H9 (cell line): ENCODE data around the gene CAPN12. TPM values are rescaled to one million over a fixed set of nuclear protein-coding genes. Genes with fewer than 3 reads are reported as not detected.
A peak's percentile ranks its signal among the peaks of the same experiment; 100 is the strongest.

Experiments used
- DNase-seq: peaks from one replicate; pipeline ENCODE4 v3.0.0-alpha.2; 2017
- H2AFZ ChIP-seq: one replicate; pipeline ENCODE4 v1.6.1; 2013; ENCODE audit warnings: mild to moderate bottlenecking, low read length, control low read depth, moderate library complexity
- H2AK5ac ChIP-seq: 2 replicates; pipeline ENCODE4 v1.6.1; 2013; ENCODE audit warnings: low read length, control low read depth, mixed read lengths; ENCODE audit not compliant: insufficient read length
- H2BK120ac ChIP-seq: one replicate; pipeline ENCODE4 v1.6.1; 2013; ENCODE audit warnings: low read depth, mild to moderate bottlenecking, low read length, control low read depth, inconsistent platforms; ENCODE audit not compliant: poor library complexity, severe bottlenecking
- H2BK12ac ChIP-seq: 2 replicates; pipeline ENCODE4 v1.6.1; 2013; ENCODE audit warnings: low read length, control low read depth, mixed read lengths, low read depth; ENCODE audit not compliant: insufficient read length
- H2BK15ac ChIP-seq: 2 replicates; pipeline ENCODE4 v1.6.1; 2013; ENCODE audit warnings: low read depth, low read length, control low read depth
- H2BK20ac ChIP-seq: one replicate; pipeline ENCODE4 v1.6.1; 2013; ENCODE audit warnings: low read depth, mild to moderate bottlenecking, low read length, control low read depth, inconsistent platforms; ENCODE audit not compliant: poor library complexity, severe bottlenecking
- H2BK5ac ChIP-seq: 2 replicates; pipeline ENCODE4 v1.6.1; 2013; ENCODE audit warnings: low read length, control low read depth, mixed read lengths; ENCODE audit not compliant: insufficient read length
- H3K14ac ChIP-seq: 2 replicates; pipeline ENCODE4 v1.6.1; 2013; ENCODE audit warnings: low read length, control low read depth; ENCODE audit not compliant: insufficient read depth
- H3K18ac ChIP-seq: 2 replicates; pipeline ENCODE4 v1.6.1; 2013; ENCODE audit warnings: low read depth, mild to moderate bottlenecking, mixed read lengths, low read length, control low read depth; ENCODE audit not compliant: insufficient read length
- H3K23ac ChIP-seq: 2 replicates; pipeline ENCODE4 v1.6.1; 2013; ENCODE audit warnings: low read length, control low read depth, mixed read lengths, low read depth; ENCODE audit not compliant: insufficient read length
- H3K23me2 ChIP-seq: 2 replicates; pipeline ENCODE4 v1.6.1; 2013; ENCODE audit warnings: low read depth, mild to moderate bottlenecking, mixed read lengths, low read length, control low read depth; ENCODE audit not compliant: insufficient read length, poor library complexity, severe bottlenecking
- H3K27ac ChIP-seq: 2 replicates; pipeline ENCODE4 v1.5.1; 2013; ENCODE audit warnings: low read length, control low read depth, mixed read lengths, low read depth; ENCODE audit not compliant: insufficient read length
- H3K27me3 ChIP-seq: 2 replicates; pipeline ENCODE4 v1.6.1; 2013; ENCODE audit warnings: low read length, control low read depth, inconsistent platforms; ENCODE audit not compliant: insufficient read depth
- H3K4ac ChIP-seq: 2 replicates; pipeline ENCODE4 v1.6.1; 2013; ENCODE audit warnings: low read depth, mild to moderate bottlenecking, control low read depth, inconsistent platforms, low read length, moderate library complexity
- H3K4me1 ChIP-seq: 2 replicates; pipeline ENCODE4 v1.6.1; 2013; ENCODE audit warnings: low read length, control low read depth, inconsistent platforms; ENCODE audit not compliant: insufficient read depth
- H3K4me2 ChIP-seq: 2 replicates; pipeline ENCODE4 v1.6.1; 2013; ENCODE audit warnings: low read length, control low read depth, mixed read lengths; ENCODE audit not compliant: insufficient read length, insufficient read depth
- H3K56ac ChIP-seq: 2 replicates; pipeline ENCODE4 v1.6.1; 2013; ENCODE audit warnings: low read depth, mild to moderate bottlenecking, mixed read lengths, low read length, control low read depth; ENCODE audit not compliant: insufficient read length
- H3K79me1 ChIP-seq: 2 replicates; pipeline ENCODE4 v1.6.1; 2013; ENCODE audit warnings: low read depth, mild to moderate bottlenecking, moderate library complexity, low read length, control low read depth, inconsistent platforms; ENCODE audit not compliant: insufficient read depth, poor library complexity, severe bottlenecking
- H3K79me2 ChIP-seq: 2 replicates; pipeline ENCODE4 v1.6.1; 2013; ENCODE audit warnings: low read length, control low read depth, inconsistent platforms; ENCODE audit not compliant: insufficient read depth
- H3K9ac ChIP-seq: 2 replicates; pipeline ENCODE4 v1.6.1; 2013; ENCODE audit warnings: low read length, control low read depth, mixed read lengths; ENCODE audit not compliant: insufficient read length; ENCODE audit errors: extremely low read depth
- H3K9me3 ChIP-seq: one replicate; pipeline ENCODE4 v1.6.1; 2013; ENCODE audit warnings: low read depth, low read length, inconsistent platforms; ENCODE audit not compliant: control insufficient read depth
- H3T11ph ChIP-seq: one replicate; pipeline ENCODE4 v1.6.1; 2013; ENCODE audit warnings: mild to moderate bottlenecking, low read length, control low read depth, inconsistent platforms
- H4K20me1 ChIP-seq: one replicate; pipeline ENCODE4 v1.6.1; 2013; ENCODE audit not compliant: control insufficient read depth, insufficient read length, insufficient read depth
- H4K5ac ChIP-seq: 2 replicates; pipeline ENCODE4 v1.6.1; 2013; ENCODE audit warnings: low read depth, mild to moderate bottlenecking, mixed read lengths, low read length, control low read depth; ENCODE audit not compliant: insufficient read length
- H4K8ac ChIP-seq: replicated peaks from 2 replicates; pipeline ENCODE4 v1.6.1; 2013; ENCODE audit warnings: low read length, control low read depth, mixed read lengths, low read depth; ENCODE audit not compliant: insufficient read length
- H4K91ac ChIP-seq: 2 replicates; pipeline ENCODE4 v1.6.1; 2013; ENCODE audit warnings: low read depth, mild to moderate bottlenecking, moderate library complexity, mixed read lengths, low read length, control low read depth; ENCODE audit not compliant: insufficient read length
- H3K27ac Mint-ChIP-seq, 3 experiments: 2 replicates in 2 of 3; 3 replicates in 1 of 3; pipeline ENCODE4 v1.8.0; 2020 to 2021; ENCODE audit warnings: mixed read lengths in 3 of 3, mild to moderate bottlenecking in 1 of 3, moderate library complexity in 1 of 3
- H3K27me3 Mint-ChIP-seq: 2 replicates; pipeline ENCODE4 v1.8.0; 2021; ENCODE audit warnings: low read depth, mild to moderate bottlenecking, moderate library complexity, mixed read lengths
- H3K36me3 Mint-ChIP-seq, 3 experiments: 2 replicates in 2 of 3; 3 replicates in 1 of 3; pipeline ENCODE4 v1.8.0; 2020 to 2021; ENCODE audit warnings: low read depth in 3 of 3, mixed read lengths in 3 of 3; ENCODE audit not compliant: insufficient read depth in 1 of 3
- H3K4me1 Mint-ChIP-seq, 2 experiments: 2 replicates each; pipeline ENCODE4 v1.8.0; 2020; ENCODE audit warnings: mixed read lengths in 2 of 2
- H3K4me3 Mint-ChIP-seq, 2 experiments: 2 replicates in 1 of 2; 3 replicates in 1 of 2; pipeline ENCODE4 v1.8.0; 2020 to 2021; ENCODE audit warnings: mild to moderate bottlenecking in 2 of 2, mixed read lengths in 2 of 2, moderate library complexity in 1 of 2
- H3K9me3 Mint-ChIP-seq, 2 experiments: 2 replicates in 1 of 2; 3 replicates in 1 of 2; pipeline ENCODE4 v1.8.0; 2020; ENCODE audit warnings: mild to moderate bottlenecking in 2 of 2, mixed read lengths in 2 of 2, moderate library complexity in 1 of 2
- WGBS: extraction: QIAGEN DNeasy Blood & Tissue Kit; methylation state at CpG from one replicate; pipeline ENCODE4 v1.1.7; 2013; ENCODE audit warnings: missing lambda C conversion rate, low lambda C conversion rate, mixed read lengths; ENCODE audit not compliant: insufficient read length; ENCODE audit errors: extremely low coverage; 5-methylcytosine and 5-hydroxymethylcytosine counted together
- total RNA-seq: library from RNA; stranded (reverse); gene quantifications from 2 replicates; pipeline ENCODE4 v1.2.1, GENCODE V29; 2021
- TF ChIP-seq, protein P1 (sequence below): fragments of 200-600 bp; sonication (generic); conservative IDR thresholded peaks from 3 replicates; pipeline ENCODE4 v1.8.0; 2021; ENCODE audit warnings: antibody characterized with exemption, mild to moderate bottlenecking

Gene CAPN12
- total RNA-seq, 1 experiment from 2014 or later: 10.5 TPM

DNA sequence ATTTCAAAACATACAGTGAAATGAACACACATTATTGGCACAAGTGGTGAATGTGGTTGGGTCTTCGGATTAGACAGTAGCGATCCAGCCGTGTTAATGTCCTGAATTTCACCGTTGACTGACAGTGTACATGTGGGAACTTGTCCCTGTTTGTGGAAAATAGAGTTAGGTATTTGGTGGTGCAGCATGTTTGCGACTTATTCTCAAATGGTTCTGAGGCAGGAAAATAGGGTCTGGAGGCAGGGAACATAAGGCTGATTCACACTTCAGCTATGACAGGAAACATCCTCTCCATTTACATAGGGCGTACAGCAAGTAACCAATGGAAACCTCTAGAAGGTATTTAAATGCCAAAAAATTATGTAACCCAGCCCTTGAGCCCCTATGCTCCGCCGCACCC, 48.9 kb upstream of the CAPN12 start:
- no peak overlapping the region for H4K5ac ChIP-seq
- H2BK5ac ChIP-seq: no peak overlapping the region
- no peak overlapping the region for H3K4ac ChIP-seq
- no peak overlapping the region for H2BK120ac ChIP-seq
- 0 out of 2 replicates have a peak, but pooled peaks cover 3% of the 10 kb centered on the region for H3K4me1 ChIP-seq
- H3K9ac ChIP-seq: no peak overlapping the region
- no peak overlapping the region for H2AFZ ChIP-seq
- Mint-ChIP-seq H3K27ac (no peak overlapping the region; a peak in 1 of 7 replicates), H3K9me3 (peaks cover 0 to 5% of the 10 kb centered on the region in 2 experiments; a peak in 3 of 5 replicates), H3K4me3 (peak overlapping the region in 1 of 2 experiments; percentile 10; a peak in 1 of 5 replicates), H3K27me3 (peaks cover 2% of the 10 kb centered on the region; the same call in 1 of the 2 replicates), H3K4me1 (peaks cover 9% of the 10 kb centered on the region in 2 experiments), H3K36me3 (no peaks in the 10 kb centered on the region)
- H3K18ac ChIP-seq: no peak overlapping the region
- no peaks in the 10 kb centered on the region for H4K20me1 ChIP-seq
- no peak overlapping the region for H3T11ph ChIP-seq
- no peaks in the 10 kb centered on the region for H3K79me2 ChIP-seq
- H3K23me2 ChIP-seq: no peaks in the 10 kb centered on the region
- no peak for DNase-seq
- no peaks in the 10 kb centered on the region for H3K79me1 ChIP-seq
- no peak overlapping the region for H3K4me2 ChIP-seq
- H3K23ac ChIP-seq: no peak overlapping the region
- H3K9me3 ChIP-seq: no peaks in the 10 kb centered on the region
- H3K27me3 ChIP-seq: no peaks in the 10 kb centered on the region
- TF ChIP-seq, protein P1, sequence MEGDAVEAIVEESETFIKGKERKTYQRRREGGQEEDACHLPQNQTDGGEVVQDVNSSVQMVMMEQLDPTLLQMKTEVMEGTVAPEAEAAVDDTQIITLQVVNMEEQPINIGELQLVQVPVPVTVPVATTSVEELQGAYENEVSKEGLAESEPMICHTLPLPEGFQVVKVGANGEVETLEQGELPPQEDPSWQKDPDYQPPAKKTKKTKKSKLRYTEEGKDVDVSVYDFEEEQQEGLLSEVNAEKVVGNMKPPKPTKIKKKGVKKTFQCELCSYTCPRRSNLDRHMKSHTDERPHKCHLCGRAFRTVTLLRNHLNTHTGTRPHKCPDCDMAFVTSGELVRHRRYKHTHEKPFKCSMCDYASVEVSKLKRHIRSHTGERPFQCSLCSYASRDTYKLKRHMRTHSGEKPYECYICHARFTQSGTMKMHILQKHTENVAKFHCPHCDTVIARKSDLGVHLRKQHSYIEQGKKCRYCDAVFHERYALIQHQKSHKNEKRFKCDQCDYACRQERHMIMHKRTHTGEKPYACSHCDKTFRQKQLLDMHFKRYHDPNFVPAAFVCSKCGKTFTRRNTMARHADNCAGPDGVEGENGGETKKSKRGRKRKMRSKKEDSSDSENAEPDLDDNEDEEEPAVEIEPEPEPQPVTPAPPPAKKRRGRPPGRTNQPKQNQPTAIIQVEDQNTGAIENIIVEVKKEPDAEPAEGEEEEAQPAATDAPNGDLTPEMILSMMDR: no peak
- no peak overlapping the region for H3K56ac ChIP-seq
- H2BK12ac ChIP-seq: no peak overlapping the region
- H2AK5ac ChIP-seq: no peak overlapping the region
- H4K91ac ChIP-seq: no peak overlapping the region
- no peak overlapping the region for H4K8ac ChIP-seq
- H3K27ac ChIP-seq: no peak overlapping the region
- H2BK20ac ChIP-seq: no peak overlapping the region
- H3K14ac ChIP-seq: no peak overlapping the region
- no peak overlapping the region for H2BK15ac ChIP-seq
- no CpG with 5 or more reads among the region's 8 CpGs for WGBS
